A673 (cell line): ENCODE measurements around the gene PRKAR2B.

ENCODE experiments used
- EZH2 ChIP-seq: fragments of 200-600 bp; sonication (generic); IDR thresholded peaks from 2 replicates; pipeline ENCODE4 v1.6.1; 2017; ENCODE audit warnings: borderline replicate concordance, low read depth, mild to moderate bottlenecking, mixed read lengths, antibody characterized with exemption, low read length; ENCODE audit not compliant: poor library complexity, severe bottlenecking
- TF ChIP-seq, protein P1 (sequence below): fragments of 300-800, 200-600 bp; sonication (generic); conservative IDR thresholded peaks from 2 replicates; pipeline ENCODE4 v1.5.1; 2017; ENCODE audit warnings: low read depth, mild to moderate bottlenecking, antibody characterized with exemption, low read length, moderate library complexity, mixed read lengths

GRCh38 chr7:107149863-107150262, 105.4 kb downstream of the PRKAR2B start:
- no peak for TF ChIP-seq EZH2
- TF ChIP-seq, protein P1, sequence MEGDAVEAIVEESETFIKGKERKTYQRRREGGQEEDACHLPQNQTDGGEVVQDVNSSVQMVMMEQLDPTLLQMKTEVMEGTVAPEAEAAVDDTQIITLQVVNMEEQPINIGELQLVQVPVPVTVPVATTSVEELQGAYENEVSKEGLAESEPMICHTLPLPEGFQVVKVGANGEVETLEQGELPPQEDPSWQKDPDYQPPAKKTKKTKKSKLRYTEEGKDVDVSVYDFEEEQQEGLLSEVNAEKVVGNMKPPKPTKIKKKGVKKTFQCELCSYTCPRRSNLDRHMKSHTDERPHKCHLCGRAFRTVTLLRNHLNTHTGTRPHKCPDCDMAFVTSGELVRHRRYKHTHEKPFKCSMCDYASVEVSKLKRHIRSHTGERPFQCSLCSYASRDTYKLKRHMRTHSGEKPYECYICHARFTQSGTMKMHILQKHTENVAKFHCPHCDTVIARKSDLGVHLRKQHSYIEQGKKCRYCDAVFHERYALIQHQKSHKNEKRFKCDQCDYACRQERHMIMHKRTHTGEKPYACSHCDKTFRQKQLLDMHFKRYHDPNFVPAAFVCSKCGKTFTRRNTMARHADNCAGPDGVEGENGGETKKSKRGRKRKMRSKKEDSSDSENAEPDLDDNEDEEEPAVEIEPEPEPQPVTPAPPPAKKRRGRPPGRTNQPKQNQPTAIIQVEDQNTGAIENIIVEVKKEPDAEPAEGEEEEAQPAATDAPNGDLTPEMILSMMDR = no peak
